ENCODE data around the gene PPP1R2B. TPM values are rescaled to one million over a fixed set of nuclear protein-coding genes. Genes with fewer than 3 reads are reported as not detected.
"Not testable (repeated sequence)": the region's sequence is repeated elsewhere in the genome, so short reads cannot be mapped to it uniquely, and the experiment has no call there.

Gene PPP1R2B
- total RNA-seq = not detected in 2 replicates
- not detected for polyA plus RNA-seq (2012)

DNA sequence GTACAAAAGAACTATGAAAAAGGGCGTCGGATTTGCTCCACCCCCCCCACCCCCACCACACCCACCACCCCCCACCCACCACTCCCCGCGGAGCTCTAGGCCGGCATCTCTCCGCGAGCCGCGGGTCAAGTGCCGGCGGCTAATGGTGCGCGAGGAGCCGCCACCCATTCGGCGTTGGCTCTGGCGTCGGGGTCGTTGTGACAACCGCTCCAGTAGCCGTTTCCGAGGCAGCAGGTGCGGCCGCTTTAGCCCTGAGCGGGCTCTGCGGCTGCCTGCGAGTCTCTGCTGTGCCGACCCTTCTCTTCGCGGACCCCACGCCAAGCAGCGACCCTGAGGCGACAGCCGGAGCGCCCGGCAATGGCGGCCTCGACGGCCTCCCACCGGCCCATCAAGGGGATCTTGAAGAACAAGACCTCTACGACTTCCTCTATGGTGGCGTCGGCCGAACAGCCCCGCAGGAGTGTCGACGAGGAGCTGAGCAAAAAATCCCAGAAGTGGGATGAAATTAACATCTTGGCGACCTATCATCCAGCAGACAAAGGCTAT, at the start of gene PPP1R2B:
Gene PPP1R2B (plus strand): TSS at position 90 of the 546 bp plus-strand sequence. CDS start 268 bp downstream, at position 358.
- DNase-seq (ENCODE audit: low read depth) = no peak

GRCh38 chr5:156800929-156801328, 49.2 kb upstream of the PPP1R2B start:
- DNase-seq (ENCODE audit: low read depth) = no peak

GRCh38 chr5:156802501-156802900, 47.6 kb upstream of the PPP1R2B start:
- DNase-seq (ENCODE audit: low read depth) = no peak

GRCh38 chr5:156803404-156803803, 46.7 kb upstream of the PPP1R2B start:
- no peak for DNase-seq (ENCODE audit: low read depth)

DNA sequence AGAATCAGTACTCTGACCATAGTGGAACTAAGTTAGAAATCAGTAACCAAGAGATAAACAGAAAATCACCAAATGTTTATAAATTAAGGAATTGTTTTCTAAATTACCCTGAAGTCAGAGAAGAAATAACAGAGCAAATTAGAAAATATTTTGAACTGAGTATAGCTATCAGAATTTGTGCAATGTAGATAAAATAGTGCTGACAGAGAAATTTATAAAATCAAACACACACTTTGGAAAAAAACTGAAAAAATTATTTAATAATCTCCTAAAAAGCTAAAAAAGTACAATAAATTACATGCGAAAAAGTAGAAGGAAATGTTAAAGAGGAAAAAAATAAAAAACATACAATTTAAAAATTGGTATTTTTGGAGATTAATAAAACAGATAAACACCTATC, 37.1 kb upstream of the PPP1R2B start:
- DNase-seq (ENCODE audit: low read depth) = no peak

- peak; percentile 61 for DNase-seq (ENCODE audit: low read depth)
Measured at GRCh38 chr5:156815988-156816599, 34.0 kb upstream of the PPP1R2B start.

DNA sequence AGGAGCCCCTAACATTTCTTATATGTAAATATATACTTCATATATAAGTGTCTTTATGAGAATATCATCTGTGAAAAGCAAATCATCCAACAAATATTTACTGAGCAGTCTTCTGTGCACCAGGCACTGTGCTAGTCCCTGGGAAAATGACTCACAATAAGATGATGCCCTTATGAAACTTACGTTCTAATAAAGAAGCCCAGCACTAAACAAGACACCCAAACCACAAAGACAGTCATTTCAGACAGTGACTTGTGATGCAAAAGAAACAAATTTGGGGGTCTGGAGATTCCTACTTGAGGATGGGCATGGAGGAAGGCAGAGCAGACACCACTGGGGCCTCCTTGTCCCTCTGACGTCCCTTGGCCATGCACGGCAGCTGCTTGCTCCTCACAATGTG, 30.6 kb upstream of the PPP1R2B start:
- no peak for DNase-seq (ENCODE audit: low read depth)

DNA sequence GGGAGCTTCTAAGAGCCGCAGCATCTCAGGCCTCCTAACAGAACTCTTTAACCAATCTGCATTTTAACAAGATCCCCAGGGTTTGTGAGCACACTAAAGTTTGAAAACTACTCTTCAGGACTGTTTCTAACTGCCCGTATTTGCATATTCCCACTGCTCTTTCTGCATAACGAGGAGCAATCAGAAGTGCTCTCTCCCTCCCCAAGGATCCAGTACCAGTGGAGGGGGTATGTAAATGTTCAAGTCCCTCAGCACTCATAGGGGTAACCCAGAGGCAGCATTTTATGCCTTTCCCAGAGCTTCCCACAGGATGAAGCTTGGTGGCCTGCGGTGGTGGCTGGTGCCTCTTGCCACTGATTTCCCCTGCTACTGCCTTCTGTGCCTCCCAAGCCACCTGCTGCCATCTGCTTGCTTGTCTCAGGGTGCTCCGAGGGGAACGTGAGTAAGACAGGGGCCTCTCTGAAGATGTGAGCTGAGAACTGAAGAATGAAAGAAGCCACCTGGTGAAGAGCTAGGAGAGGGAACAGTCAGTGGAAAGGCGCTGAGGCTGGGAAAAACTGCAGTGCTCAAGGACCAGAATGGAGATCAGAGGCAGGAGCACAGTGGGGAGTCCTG, 30.0 kb upstream of the PPP1R2B start:
- DNase-seq (ENCODE audit: low read depth) = peak; percentile 7

DNA sequence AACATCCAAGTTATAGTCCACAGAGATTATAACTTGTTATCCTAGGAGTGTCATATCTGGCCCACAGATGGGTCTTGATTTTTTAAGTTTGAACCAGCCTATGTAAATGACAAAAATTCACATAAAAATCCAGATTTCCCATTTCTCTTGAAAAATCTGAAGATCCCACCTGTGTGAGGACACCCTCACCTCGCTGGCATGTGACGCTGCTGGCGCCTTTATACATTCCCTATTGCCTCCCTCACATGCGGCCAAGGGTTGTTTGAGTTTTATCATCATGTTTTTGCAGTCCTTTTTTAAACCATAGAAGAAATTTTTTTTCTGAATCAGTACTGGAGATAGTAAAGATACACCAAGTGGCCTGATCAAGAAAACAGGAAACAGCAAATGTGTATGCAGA, 25.9 kb upstream of the PPP1R2B start:
- DNase-seq (ENCODE audit: low read depth) = no peak

- peak; percentile 56 for DNase-seq (ENCODE audit: low read depth)
Measured at GRCh38 chr5:156824800-156825199, 25.3 kb upstream of the PPP1R2B start.

DNA sequence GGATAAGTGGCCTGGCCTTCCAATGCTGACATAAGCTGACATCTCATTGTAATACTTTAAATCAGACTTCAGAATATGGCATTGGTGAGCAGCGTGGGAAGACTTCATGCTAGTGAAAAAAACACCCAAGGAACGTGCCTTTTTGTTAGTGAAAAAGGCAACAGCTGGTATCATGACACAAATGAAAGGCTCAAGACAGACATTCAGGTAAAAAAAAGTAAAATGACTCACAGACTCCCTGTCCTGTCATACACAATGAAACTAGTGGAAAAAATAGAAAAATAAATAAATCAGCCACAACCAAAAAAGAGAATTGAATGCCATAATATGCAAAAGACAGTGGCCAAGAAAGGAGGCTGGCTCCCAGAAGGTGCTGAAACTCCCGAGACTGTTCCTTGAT, 24.4 kb upstream of the PPP1R2B start:
- DNase-seq (ENCODE audit: low read depth) = no peak

DNA sequence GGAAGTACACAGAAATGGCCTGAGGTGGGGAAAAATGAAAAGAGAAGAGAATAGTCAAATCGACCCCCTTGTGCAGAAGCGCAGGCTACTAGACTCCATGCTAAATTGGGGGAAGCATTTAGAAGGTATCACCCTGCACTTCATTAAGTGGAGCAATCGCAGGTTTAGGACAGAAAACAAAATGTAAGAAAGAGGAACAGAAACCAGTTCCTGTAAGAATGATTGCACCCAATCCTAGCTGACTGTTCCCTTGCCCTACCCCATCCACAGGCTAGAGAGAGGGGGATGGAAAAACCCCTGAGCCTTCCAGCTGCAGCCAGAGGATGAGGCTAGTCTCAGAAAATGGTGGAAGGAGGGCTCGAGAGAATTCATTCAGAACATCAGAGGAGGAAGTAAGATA, 23.9 kb upstream of the PPP1R2B start:
- no peak for DNase-seq (ENCODE audit: low read depth)

GRCh38 chr5:156834916-156835315, 15.2 kb upstream of the PPP1R2B start:
- DNase-seq (ENCODE audit: low read depth) = no peak

DNA sequence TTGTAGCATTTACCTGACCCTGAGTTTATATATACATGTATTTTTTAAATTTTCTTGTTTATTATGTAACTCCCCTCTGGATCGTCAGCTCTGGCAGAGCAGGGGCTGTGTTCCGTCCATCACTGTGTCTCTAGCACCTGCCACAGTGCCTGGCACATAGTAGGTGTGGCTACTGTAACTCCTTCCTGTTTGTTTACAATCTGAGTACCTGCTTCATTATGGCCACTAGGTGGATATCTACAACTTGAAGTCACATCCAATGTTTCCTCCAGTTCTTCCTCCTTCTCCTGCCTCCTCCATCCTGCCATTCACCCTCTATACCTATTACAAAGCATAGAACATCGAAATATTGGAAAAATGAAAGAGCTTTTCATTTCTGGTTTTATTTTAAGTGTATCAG, 14.2 kb upstream of the PPP1R2B start:
- DNase-seq (ENCODE audit: low read depth) = no peak

DNA sequence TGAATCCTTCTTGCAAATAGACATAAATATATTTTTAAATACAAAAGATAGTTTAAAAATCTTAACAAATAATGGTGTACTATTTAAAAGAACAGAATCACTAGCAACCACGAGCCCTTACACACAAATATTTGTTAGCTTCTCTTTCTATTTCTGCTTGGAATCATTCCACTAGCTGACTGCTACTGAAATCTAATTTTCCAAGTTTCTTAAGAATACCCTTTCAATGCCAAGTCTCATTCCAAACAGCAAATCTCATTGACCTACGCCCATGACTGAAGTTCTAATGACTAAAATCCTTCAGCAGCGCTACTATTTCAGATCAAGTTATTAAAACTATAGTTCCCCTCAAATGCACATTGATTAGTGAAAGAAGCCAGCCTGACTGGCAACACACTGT, 13.2 kb upstream of the PPP1R2B start:
- no peak for DNase-seq (ENCODE audit: low read depth)

DNA sequence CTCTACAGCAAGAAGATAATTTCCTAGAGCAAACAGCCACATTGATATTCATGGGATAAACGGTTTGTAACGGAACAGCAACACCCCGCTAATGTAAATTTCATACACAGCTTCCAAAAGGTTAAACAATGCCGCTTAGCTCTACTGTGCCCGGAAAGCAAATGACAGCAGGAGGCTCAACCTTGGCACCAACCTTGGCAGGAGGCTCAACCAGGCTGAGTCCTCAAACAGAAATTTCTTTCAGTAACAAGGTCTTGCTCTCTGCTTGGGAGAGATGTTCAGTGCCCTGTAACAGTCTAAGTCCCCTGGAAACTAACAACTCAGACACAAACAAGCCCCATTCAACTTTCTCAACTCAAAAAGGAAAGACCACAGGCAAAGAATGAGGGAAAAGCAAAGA, 11.1 kb upstream of the PPP1R2B start:
- no peak for DNase-seq (ENCODE audit: low read depth)

DNA sequence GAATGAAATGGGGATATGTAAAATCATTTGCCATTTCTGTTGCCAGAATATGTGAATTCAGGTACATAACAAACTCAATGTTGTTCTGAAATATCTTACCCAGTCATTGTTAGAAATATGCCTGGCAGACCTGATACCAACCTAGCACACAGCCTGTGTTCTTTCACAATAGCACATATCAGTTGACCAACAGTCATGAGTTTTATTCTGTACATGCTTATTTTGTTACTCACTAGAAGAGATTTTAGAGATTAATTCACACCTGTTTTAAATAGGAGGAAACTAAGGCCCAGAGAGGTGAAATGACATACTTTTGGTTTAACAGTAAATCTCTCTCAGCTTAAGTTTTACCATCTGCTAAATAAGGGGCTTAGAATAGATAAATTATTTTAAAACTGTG, 8.4 kb upstream of the PPP1R2B start:
- DNase-seq (ENCODE audit: low read depth) = no peak

GRCh38 chr5:156846914-156847313, 3.2 kb upstream of the PPP1R2B start:
- no peak for DNase-seq (ENCODE audit: low read depth)

- not testable (repeated sequence) for DNase-seq (ENCODE audit: low read depth)
Measured at GRCh38 chr5:156848447-156848846, 1.6 kb upstream of the PPP1R2B start.

DNA sequence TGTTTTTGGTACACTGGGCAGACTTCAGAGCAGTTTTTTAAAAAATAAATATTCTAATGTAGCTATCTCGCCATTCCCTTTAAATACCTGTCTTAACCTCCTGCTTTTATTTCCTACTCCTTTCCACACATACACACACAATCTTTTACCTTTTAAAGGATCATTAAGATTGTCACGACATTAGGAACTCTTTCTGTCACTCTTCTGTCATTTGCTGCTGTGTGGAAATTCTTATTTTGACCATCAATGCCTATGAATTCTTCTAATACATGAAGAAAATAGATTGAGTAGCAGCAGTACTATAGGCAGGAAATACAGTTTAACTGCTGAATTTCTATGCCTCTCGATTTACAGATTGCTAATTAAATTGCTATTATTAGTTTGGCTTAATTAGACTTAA, 1.8 kb downstream of the PPP1R2B start:
- no peak for DNase-seq (ENCODE audit: low read depth)

DNA sequence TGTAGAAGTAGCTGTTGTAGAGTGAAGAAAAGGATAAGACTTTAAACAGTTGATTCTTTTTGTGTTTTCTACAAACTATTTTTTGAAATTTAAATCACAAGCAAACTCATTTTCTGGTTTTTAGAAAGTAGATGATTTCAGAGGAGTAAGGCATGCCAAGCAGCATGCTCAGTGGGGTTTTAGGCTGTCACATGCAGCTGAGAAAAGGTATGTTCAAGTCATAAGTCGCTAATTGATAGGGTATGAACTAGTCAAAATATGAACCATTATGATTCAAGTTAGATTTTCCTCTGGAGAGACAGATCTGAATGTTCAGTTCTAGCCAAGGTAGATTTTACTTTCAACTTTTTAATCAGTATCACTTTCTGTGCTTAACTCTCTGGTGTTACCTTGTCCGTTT, 3.0 kb downstream of the PPP1R2B start:
- DNase-seq (ENCODE audit: low read depth) = not testable (repeated sequence)

GRCh38 chr5:156865427-156865826, 15.3 kb downstream of the PPP1R2B start:
- no peak for DNase-seq (ENCODE audit: low read depth)

DNA sequence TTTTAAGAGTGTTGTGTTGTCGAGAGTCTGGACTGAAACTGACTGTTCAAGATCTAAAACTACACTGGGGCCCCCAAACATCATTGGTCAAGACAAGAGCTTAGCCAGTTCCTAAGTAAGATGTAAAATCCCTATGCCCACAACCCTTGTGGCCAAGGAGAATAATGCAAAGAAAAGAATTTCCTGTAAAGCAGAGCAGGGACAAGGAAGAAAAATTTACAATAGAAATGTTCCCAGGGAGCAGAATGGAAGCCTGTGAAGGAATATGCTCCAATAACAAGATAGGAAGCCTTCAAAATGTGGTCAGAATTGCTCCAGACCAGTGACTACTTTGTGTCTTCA, 20.4 kb downstream of the PPP1R2B start:
- DNase-seq (ENCODE audit: low read depth) = no peak

All from myocyte (in vitro differentiated cells).